Loucy (cell line): ENCODE data around the gene TNS3.

Experiments used
- H2AFZ ChIP-seq: fragments of 200-600 bp; sonication (generic); 2 replicates; pipeline ENCODE4 v1.6.0; 2016; ENCODE audit warnings: antibody characterized with exemption, mild to moderate bottlenecking, low read length, moderate library complexity
- H3F3A ChIP-seq: fragments of 200-600 bp; 2 replicates; pipeline ENCODE4 v1.6.0; 2016; ENCODE audit warnings: antibody characterized with exemption, low read depth, mild to moderate bottlenecking
- H3K27me3 ChIP-seq: fragments of 200-600 bp; sonication (generic); 2 replicates; pipeline ENCODE4 v1.6.1; 2014; ENCODE audit warnings: low read length, mild to moderate bottlenecking; ENCODE audit not compliant: insufficient read depth, poor library complexity, severe bottlenecking
- H3K36me3 ChIP-seq: fragments of 200-600 bp; sonication (generic); 2 replicates; pipeline ENCODE4 v1.6.1; 2016; ENCODE audit warnings: low read length; ENCODE audit not compliant: insufficient read depth
- H3K4me1 ChIP-seq: fragments of 200-600 bp; sonication (generic); 2 replicates; pipeline ENCODE4 v1.5.1; 2014; ENCODE audit warnings: low read length, mild to moderate bottlenecking; ENCODE audit not compliant: insufficient read depth, poor library complexity, severe bottlenecking
- H3K4me2 ChIP-seq: fragments of 200-600 bp; sonication (generic); 2 replicates; pipeline ENCODE4 v1.6.0; 2014; ENCODE audit warnings: antibody characterized with exemption, low read length, low read depth, mild to moderate bottlenecking; ENCODE audit not compliant: poor library complexity, severe bottlenecking
- H3K4me3 ChIP-seq: fragments of 200-600 bp; sonication (generic); 2 replicates; pipeline ENCODE4 v1.5.1; 2014; ENCODE audit warnings: low read length, mild to moderate bottlenecking, mixed read lengths; ENCODE audit not compliant: poor library complexity, severe bottlenecking
- H3K79me2 ChIP-seq: fragments of 200-600 bp; sonication (generic); 2 replicates; pipeline ENCODE4 v1.6.1; 2014; ENCODE audit warnings: low read length; ENCODE audit not compliant: insufficient read depth
- H3K9ac ChIP-seq: fragments of 200-600 bp; sonication (generic); 2 replicates; pipeline ENCODE4 v1.6.0; 2014; ENCODE audit warnings: mild to moderate bottlenecking, low read depth, low read length, moderate library complexity; ENCODE audit not compliant: poor library complexity, severe bottlenecking
- H3K9me2 ChIP-seq: fragments of 200-600 bp; sonication (generic); replicated peaks from 2 replicates; pipeline ENCODE4 v1.6.1; 2016; ENCODE audit warnings: low read depth, low read length, mixed read lengths
- H3K9me3 ChIP-seq: fragments of 200-600 bp; sonication (generic); 2 replicates; pipeline ENCODE4 v1.6.1; 2014; ENCODE audit warnings: mild to moderate bottlenecking, antibody characterized with exemption, low read length, low read depth; ENCODE audit not compliant: insufficient read depth
- H4K20me1 ChIP-seq: fragments of 200-600 bp; sonication (generic); 2 replicates; pipeline ENCODE4 v1.6.0; 2014; ENCODE audit warnings: antibody characterized with exemption, low read length, mild to moderate bottlenecking; ENCODE audit not compliant: insufficient read depth, poor library complexity, severe bottlenecking
- EZH2phosphoT487 ChIP-seq: fragments of 200-600 bp; IDR thresholded peaks from 2 replicates; pipeline ENCODE4 v1.6.1; 2018; ENCODE audit warnings: antibody characterized with exemption, mild to moderate bottlenecking, moderate library complexity, borderline replicate concordance
- TF ChIP-seq, protein P1 (sequence below): fragments of 200-600 bp; sonication (generic); conservative IDR thresholded peaks from 2 replicates; pipeline ENCODE4 v1.5.1; 2014; ENCODE audit warnings: mild to moderate bottlenecking, antibody characterized with exemption, low read length

Gene TNS3

DNA sequence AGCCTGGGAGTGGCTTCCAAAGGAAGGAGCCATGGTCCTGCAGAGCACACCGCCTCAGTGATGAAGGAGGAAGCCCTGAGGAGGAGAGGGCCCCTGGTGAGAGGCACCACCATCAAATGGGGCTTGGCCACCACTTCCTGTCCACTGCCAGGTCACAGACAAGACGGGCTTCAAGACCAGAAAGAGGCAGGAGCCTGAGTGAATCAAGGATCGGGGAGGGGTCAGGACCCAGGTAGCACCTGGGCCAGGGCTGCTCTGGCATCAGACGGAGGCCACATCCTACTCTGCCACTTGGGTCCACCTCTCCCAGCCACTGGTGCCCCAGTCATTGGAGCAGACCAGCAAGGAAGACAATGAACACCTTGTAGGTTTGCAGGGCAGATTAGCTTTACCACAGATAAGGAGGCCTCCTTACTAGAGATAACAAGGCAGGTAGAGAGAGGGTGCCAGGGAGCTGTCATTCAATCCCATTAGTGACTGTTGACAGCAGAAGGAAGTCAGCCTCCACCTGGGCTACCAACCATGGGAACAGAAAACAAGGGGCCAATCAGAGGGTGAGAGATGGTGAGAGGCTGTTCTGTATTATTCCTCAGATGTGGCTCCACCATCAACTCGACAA, 143.4 kb downstream of the TNS3 start:
- H3K36me3 ChIP-seq, result no peaks in the 10 kb centered on the region
- H3K4me1 ChIP-seq, result no peaks in the 10 kb centered on the region
- no peak for TF ChIP-seq EZH2phosphoT487
- TF ChIP-seq, protein P1, sequence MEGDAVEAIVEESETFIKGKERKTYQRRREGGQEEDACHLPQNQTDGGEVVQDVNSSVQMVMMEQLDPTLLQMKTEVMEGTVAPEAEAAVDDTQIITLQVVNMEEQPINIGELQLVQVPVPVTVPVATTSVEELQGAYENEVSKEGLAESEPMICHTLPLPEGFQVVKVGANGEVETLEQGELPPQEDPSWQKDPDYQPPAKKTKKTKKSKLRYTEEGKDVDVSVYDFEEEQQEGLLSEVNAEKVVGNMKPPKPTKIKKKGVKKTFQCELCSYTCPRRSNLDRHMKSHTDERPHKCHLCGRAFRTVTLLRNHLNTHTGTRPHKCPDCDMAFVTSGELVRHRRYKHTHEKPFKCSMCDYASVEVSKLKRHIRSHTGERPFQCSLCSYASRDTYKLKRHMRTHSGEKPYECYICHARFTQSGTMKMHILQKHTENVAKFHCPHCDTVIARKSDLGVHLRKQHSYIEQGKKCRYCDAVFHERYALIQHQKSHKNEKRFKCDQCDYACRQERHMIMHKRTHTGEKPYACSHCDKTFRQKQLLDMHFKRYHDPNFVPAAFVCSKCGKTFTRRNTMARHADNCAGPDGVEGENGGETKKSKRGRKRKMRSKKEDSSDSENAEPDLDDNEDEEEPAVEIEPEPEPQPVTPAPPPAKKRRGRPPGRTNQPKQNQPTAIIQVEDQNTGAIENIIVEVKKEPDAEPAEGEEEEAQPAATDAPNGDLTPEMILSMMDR, result no peak
- no peaks in the 10 kb centered on the region for H3F3A ChIP-seq
- H3K9me2 ChIP-seq, result no peaks in the 10 kb centered on the region
- H3K9ac ChIP-seq, result no peak overlapping the region
- H4K20me1 ChIP-seq, result no peaks in the 10 kb centered on the region
- H3K79me2 ChIP-seq, result no peaks in the 10 kb centered on the region
- no peak overlapping the region for H3K4me3 ChIP-seq
- H3K27me3 ChIP-seq, result no peaks in the 10 kb centered on the region
- no peak overlapping the region for H3K4me2 ChIP-seq
- no peak overlapping the region for H2AFZ ChIP-seq
- peaks cover 4% of the 10 kb centered on the region; the same call in 1 of the 2 replicates for H3K9me3 ChIP-seq

GRCh38 chr7:47435889-47436312, 146.0 kb downstream of the TNS3 start:
- Histone ChIP-seq H3K36me3 (no peaks in the 10 kb centered on the region), H3K27me3 (no peaks in the 10 kb centered on the region), H3K4me2 (no peak overlapping the region), H2AFZ (no peak overlapping the region), H3K79me2 (no peaks in the 10 kb centered on the region), H3K4me1 (no peaks in the 10 kb centered on the region), H3K9me3 (peaks cover 4% of the 10 kb centered on the region; the same call in 1 of the 2 replicates), H3K9me2 (no peaks in the 10 kb centered on the region), H3F3A (no peaks in the 10 kb centered on the region), H3K9ac (no peak overlapping the region), H3K4me3 (no peak overlapping the region), H4K20me1 (no peaks in the 10 kb centered on the region)
- no peak for TF ChIP-seq EZH2phosphoT487
- TF ChIP-seq, protein P1, result no peak

DNA sequence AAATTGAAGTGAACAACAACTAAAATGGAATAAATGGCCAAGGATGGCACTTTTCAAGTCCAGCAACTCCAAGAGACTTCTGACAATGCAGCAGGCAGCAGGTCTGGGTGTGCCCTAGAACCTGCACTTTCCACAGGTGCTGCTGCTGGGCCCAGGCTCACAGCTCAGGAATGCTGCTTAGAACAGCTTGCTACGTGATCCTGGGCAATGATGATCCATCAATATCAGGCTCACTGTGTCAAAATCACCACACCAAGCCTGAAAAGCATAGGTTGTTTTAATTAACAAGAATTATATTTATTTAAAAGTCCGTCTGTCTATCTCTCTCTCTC, 148.4 kb downstream of the TNS3 start:
- TF ChIP-seq, protein P1, result no peak
- no peak for TF ChIP-seq EZH2phosphoT487
- H3F3A ChIP-seq, result no peaks in the 10 kb centered on the region
- no peaks in the 10 kb centered on the region for H3K9me3 ChIP-seq
- no peaks in the 10 kb centered on the region for H4K20me1 ChIP-seq
- H3K36me3 ChIP-seq, result no peaks in the 10 kb centered on the region
- H2AFZ ChIP-seq, result no peak overlapping the region
- H3K79me2 ChIP-seq, result no peaks in the 10 kb centered on the region
- no peaks in the 10 kb centered on the region for H3K27me3 ChIP-seq
- H3K9me2 ChIP-seq, result no peaks in the 10 kb centered on the region
- no peak overlapping the region for H3K9ac ChIP-seq
- no peaks in the 10 kb centered on the region for H3K4me1 ChIP-seq
- no peak overlapping the region for H3K4me3 ChIP-seq
- H3K4me2 ChIP-seq, result no peak overlapping the region
